Measurements from ENCODE around the gene TRIM47.

The TRIM47 gene, protein sequence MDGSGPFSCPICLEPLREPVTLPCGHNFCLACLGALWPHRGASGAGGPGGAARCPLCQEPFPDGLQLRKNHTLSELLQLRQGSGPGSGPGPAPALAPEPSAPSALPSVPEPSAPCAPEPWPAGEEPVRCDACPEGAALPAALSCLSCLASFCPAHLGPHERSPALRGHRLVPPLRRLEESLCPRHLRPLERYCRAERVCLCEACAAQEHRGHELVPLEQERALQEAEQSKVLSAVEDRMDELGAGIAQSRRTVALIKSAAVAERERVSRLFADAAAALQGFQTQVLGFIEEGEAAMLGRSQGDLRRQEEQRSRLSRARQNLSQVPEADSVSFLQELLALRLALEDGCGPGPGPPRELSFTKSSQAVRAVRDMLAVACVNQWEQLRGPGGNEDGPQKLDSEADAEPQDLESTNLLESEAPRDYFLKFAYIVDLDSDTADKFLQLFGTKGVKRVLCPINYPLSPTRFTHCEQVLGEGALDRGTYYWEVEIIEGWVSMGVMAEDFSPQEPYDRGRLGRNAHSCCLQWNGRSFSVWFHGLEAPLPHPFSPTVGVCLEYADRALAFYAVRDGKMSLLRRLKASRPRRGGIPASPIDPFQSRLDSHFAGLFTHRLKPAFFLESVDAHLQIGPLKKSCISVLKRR

DNA sequence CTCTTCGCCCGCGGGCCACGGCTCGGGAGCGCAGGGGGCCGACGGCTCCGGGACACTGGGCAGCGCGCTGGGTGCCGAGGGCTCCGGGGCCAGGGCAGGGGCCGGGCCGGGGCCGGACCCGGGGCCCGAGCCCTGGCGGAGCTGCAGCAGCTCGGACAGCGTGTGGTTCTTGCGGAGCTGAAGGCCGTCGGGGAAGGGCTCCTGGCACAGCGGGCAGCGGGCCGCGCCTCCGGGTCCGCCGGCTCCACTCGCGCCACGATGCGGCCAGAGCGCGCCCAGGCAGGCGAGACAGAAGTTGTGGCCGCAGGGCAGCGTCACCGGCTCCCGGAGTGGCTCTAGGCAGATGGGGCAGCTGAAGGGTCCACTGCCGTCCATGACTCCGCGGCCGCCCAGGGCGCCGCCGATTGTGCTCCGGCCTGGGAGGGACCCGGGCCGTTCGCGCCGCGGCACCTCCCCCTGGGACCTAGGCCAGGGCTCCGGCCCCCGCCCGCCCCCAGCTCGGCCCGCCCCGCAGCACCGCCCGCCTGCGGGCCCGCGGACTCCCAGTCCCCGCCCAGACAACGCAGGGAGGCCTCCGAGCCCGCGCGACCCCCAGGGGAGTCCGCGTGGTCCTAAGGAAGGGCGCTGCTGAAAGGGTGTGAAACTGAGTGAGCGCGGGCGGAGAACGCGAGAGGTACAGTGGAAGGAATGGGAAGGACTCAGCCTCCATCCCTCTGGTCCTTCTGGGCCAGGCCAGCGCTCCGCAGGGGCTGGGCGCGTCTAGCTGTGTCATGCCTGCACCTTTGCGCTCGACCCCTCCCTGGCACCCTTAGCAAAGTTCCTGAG, at the start of gene TRIM47:
Gene TRIM47, minus strand, starts transcription at position 408 of the 825 bp plus-strand sequence. Its CDS starts 33 bp downstream, at position 375.
- TF ChIP-seq, protein P1, sequence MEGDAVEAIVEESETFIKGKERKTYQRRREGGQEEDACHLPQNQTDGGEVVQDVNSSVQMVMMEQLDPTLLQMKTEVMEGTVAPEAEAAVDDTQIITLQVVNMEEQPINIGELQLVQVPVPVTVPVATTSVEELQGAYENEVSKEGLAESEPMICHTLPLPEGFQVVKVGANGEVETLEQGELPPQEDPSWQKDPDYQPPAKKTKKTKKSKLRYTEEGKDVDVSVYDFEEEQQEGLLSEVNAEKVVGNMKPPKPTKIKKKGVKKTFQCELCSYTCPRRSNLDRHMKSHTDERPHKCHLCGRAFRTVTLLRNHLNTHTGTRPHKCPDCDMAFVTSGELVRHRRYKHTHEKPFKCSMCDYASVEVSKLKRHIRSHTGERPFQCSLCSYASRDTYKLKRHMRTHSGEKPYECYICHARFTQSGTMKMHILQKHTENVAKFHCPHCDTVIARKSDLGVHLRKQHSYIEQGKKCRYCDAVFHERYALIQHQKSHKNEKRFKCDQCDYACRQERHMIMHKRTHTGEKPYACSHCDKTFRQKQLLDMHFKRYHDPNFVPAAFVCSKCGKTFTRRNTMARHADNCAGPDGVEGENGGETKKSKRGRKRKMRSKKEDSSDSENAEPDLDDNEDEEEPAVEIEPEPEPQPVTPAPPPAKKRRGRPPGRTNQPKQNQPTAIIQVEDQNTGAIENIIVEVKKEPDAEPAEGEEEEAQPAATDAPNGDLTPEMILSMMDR (conservative IDR thresholded peaks at IDR 0.05; ENCODE audit: control insufficient read depth, insufficient read depth, low read depth, low read length), result peak; percentile 20
- peak; percentile 46 for DNase-seq (ENCODE audit: low read depth)
- H3K4me3 ChIP-seq (ENCODE audit: control insufficient read depth, low read depth, low read length), result peak within 1 kb of the TSS; percentile 61

DNA sequence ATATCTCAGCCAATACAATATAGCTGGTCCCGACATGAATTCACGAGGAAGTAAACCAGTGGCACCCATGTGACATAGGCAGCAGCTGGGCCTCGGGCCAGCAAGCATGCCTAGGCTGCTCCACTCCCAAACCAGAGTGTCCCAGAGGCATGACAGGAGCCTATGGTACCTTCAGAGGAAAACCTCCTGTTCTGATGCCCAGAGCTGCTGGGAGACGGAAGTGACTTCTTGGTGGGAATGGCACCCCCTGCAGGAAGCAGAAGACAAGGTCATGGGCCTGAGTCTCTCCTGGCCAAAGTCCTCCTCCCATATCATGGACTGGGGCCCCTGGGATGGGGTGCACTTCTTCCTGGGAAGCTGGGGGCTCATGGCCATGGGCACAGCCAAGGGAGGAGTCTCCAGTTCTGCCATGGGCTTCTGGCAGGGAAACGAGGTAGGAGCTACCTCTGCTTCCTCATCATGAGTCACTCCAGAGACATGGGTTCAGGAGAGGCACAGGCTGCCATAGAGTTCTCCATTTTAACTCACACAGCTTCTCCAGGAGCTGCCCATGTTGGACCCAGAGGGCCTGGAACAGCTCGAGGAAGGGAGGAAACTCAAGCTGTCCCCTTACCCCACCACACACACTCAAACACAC, 49.0 kb upstream of the TRIM47 start:
- TF ChIP-seq, protein P1 (conservative IDR thresholded peaks at IDR 0.05; ENCODE audit: control insufficient read depth, insufficient read depth, low read depth, low read length), result peak; percentile 47
- peak; percentile 23 for DNase-seq (ENCODE audit: low read depth)

DNA sequence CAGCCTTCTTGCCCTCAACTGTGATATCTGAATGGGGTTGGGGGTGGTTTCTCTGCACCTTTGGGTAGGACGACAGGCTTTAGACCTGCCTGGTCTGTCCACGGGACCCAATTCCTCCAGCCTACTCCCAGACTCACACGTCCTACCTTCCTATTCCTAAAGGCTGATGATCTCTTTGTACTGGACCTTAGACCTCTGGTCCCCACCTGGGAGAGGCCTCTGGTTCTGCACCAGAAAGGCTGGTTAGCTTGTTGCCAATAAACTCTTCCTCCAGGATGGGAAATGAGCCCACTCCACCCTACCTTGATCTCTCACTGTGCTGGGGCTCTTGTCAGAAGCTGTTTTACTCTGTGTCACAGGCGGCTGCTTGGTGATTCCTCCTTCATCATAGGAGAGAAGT, 48.1 kb upstream of the TRIM47 start:
- no peak overlapping the region for H3K4me3 ChIP-seq (ENCODE audit: control insufficient read depth, low read depth, low read length)
- DNase-seq (ENCODE audit: low read depth), result no peak
- TF ChIP-seq, protein P1 (conservative IDR thresholded peaks at IDR 0.05; ENCODE audit: control insufficient read depth, insufficient read depth, low read depth, low read length), result no peak

More for the DNA sequence above, 49.0 kb upstream of the TRIM47 start:
- no peak overlapping the region for H3K4me3 ChIP-seq (ENCODE audit: control insufficient read depth, low read depth, low read length)

DNA sequence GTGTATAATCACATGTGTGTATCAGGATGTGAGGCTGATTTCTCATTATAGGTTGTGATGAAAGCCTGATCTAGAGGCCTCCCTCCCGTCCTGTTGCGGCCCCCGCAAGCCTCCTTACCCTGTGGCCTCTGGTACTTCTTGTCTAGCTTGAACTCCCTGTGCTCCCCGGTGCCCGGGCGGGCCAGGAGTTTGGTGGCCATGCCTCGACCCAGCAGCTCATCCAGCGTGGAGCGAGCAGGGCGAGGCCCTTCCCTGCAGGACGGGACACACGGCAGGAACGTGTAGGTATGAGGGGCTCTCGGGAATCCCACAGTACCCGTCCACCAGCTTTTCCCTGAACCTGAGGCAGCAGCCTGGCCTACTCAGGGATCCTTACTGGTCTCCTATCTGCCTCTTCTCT, 47.5 kb upstream of the TRIM47 start:
- TF ChIP-seq, protein P1 (conservative IDR thresholded peaks at IDR 0.05; ENCODE audit: control insufficient read depth, insufficient read depth, low read depth, low read length), result no peak
- no peak overlapping the region for H3K4me3 ChIP-seq (ENCODE audit: control insufficient read depth, low read depth, low read length)
- DNase-seq (ENCODE audit: low read depth), result no peak

DNA sequence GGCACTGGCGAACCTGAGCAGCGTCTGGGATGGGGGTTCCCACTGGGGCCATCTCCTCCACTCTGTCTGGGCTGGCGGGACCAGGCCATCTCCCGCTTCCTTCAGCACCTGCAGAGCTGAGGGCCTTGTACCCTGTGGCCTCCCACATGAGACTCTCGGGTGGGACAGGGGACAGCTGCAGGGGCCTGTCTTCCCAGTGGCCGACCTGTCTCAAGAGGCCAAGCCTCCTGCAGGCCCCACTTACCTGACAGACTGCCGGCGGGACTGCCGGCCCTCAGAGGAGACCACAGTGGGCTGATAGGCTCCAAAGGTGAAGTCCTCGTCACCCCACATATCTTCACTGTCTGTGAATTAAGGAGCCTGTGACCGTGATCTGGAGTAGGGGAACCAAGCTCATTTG, 46.7 kb upstream of the TRIM47 start:
- H3K4me3 ChIP-seq (ENCODE audit: control insufficient read depth, low read depth, low read length), result no peak overlapping the region
- DNase-seq (ENCODE audit: low read depth), result no peak
- TF ChIP-seq, protein P1 (conservative IDR thresholded peaks at IDR 0.05; ENCODE audit: control insufficient read depth, insufficient read depth, low read depth, low read length), result no peak
